K562 (cell line): Measurements from ENCODE around the gene C2. TPM values are rescaled to one million over a fixed set of nuclear protein-coding genes. Genes with fewer than 3 reads are reported as not detected.

ENCODE experiments used
- EZH2 ChIP-seq: IDR thresholded peaks from 2 replicates; pipeline ENCODE4 v1.6.1; 2012; ENCODE audit warnings: low read depth, mild to moderate bottlenecking, inconsistent platforms, low read length, borderline replicate concordance
- HDGF ChIP-seq: fragments of 450-650 bp; IDR thresholded peaks from 2 replicates; pipeline ENCODE4 v1.6.1; 2016
- HNRNPLL ChIP-seq: fragments of 200-400 bp; formaldehyde crosslinking; IDR thresholded peaks from 2 replicates; pipeline ENCODE4 v1.6.1; 2017; ENCODE audit warnings: low read length, low read depth, mild to moderate bottlenecking; ENCODE audit not compliant: poor library complexity, severe bottlenecking
- MCM7 ChIP-seq, 2 experiments: fragments of 450-650 bp; IDR thresholded peaks; 2 replicates each; pipeline ENCODE4 v1.6.1; 2016 to 2018
- NUFIP1 ChIP-seq: fragments of 450-650 bp; IDR thresholded peaks from 2 replicates; pipeline ENCODE4 v1.6.1; 2018; ENCODE audit not compliant: partially characterized antibody
- RREB1 ChIP-seq: fragments of 250-450 bp; sonication (Bioruptor Pico); IDR thresholded peaks from 2 replicates; pipeline ENCODE4 v1.4.0; 2020
- SAP30 ChIP-seq: fragments of 200-600 bp; sonication (generic); IDR thresholded peaks from 2 replicates; pipeline ENCODE4 v1.6.1; 2012; ENCODE audit warnings: borderline replicate concordance, low read depth, mild to moderate bottlenecking, moderate library complexity, low read length, control low read depth, inconsistent platforms; ENCODE audit not compliant: insufficient read depth, poor library complexity, severe bottlenecking
- U2AF1 ChIP-seq: fragments of 200-400 bp; formaldehyde crosslinking; optimal IDR thresholded peaks from 2 replicates; pipeline ENCODE3; 2017; ENCODE audit warnings: mild to moderate bottlenecking, low read depth, low read length, moderate library complexity
- ZC3H8 ChIP-seq: fragments of 450-650 bp; IDR thresholded peaks from 2 replicates; pipeline ENCODE4 v1.6.1; 2017
- ZNF311 ChIP-seq: fragments of 250-450 bp; sonication (Bioruptor Pico); IDR thresholded peaks from 2 replicates; pipeline ENCODE4 v1.4.0; 2020; ENCODE audit warnings: mild to moderate bottlenecking, moderate library complexity
- polyA plus RNA-seq, 8 experiments: library from polyadenylated mRNA; depleted of rRNA in 4 of 8; stranded (reverse) in 5 of 8; unstranded in 3 of 8; fragments of >200 nt; fragmentation: Nextera tagmentation in 2 of 8; fragmentation: Illumina TruSeq in 1 of 8; extraction: Ambion mirVana in 2 of 8; extraction: Trizol in 1 of 8; gene quantifications; 2 replicates each; pipeline versions ENCODE4 v1.2.1 to v1.2.3, GENCODE V29; 2011 to 2014; ENCODE audit warnings: inconsistent platforms in 1 of 8, missing spikeins in 1 of 8
- total RNA-seq, 7 experiments: library from RNA; depleted of rRNA in 6 of 7; stranded (reverse); fragments of >200 nt in 6 of 7; fragmentation: Illumina TruSeq in 2 of 7; extraction: Trizol in 2 of 7; gene quantifications; 2 replicates each; pipeline versions ENCODE4 v1.2.1 to v1.2.3, GENCODE V29; 2011 to 2021; ENCODE audit warnings: low replicate concordance in 1 of 7
- TF ChIP-seq, protein P1 (sequence below): fragments of 450-650 bp; IDR thresholded peaks from 2 replicates; pipeline ENCODE4 v1.6.1; 2017; ENCODE audit warnings: mild to moderate bottlenecking, moderate library complexity
- TF ChIP-seq, protein P2 (sequence below): fragments of 450-650 bp; formaldehyde crosslinking; IDR thresholded peaks from 2 replicates; pipeline ENCODE4 v1.4.0; 2020; ENCODE audit warnings: mild to moderate bottlenecking, mixed read lengths
- TF ChIP-seq, protein P3 (sequence below), 2 experiments: fragments of 200-800 bp in 1 of 2; sonication (Bioruptor generic) in 1 of 2; sonication (generic) in 1 of 2; formaldehyde crosslinking in 1 of 2; IDR thresholded peaks in 1 of 2; conservative IDR thresholded peaks in 1 of 2; 2 replicates each; pipeline versions ENCODE4 v1.5.0 to v1.6.1; 2016 to 2020; ENCODE audit warnings: missing compliant biosample characterization in 1 of 2, missing genetic modification characterization in 1 of 2, missing genetic modification reagents in 1 of 2
- TF ChIP-seq, protein P4 (sequence below): fragments of 450-650 bp; formaldehyde crosslinking; IDR thresholded peaks from 2 replicates; pipeline ENCODE4 v1.4.0; 2022; ENCODE audit warnings: missing genetic modification characterization

The C2 gene
- total and polyA plus RNA-seq, 9 of the 15 experiments (the other 6 are each of a cell fraction or from before 2014, with no cell fraction given): 0.05 to 1.1 (median 0.39) TPM; not detected in 1

DNA sequence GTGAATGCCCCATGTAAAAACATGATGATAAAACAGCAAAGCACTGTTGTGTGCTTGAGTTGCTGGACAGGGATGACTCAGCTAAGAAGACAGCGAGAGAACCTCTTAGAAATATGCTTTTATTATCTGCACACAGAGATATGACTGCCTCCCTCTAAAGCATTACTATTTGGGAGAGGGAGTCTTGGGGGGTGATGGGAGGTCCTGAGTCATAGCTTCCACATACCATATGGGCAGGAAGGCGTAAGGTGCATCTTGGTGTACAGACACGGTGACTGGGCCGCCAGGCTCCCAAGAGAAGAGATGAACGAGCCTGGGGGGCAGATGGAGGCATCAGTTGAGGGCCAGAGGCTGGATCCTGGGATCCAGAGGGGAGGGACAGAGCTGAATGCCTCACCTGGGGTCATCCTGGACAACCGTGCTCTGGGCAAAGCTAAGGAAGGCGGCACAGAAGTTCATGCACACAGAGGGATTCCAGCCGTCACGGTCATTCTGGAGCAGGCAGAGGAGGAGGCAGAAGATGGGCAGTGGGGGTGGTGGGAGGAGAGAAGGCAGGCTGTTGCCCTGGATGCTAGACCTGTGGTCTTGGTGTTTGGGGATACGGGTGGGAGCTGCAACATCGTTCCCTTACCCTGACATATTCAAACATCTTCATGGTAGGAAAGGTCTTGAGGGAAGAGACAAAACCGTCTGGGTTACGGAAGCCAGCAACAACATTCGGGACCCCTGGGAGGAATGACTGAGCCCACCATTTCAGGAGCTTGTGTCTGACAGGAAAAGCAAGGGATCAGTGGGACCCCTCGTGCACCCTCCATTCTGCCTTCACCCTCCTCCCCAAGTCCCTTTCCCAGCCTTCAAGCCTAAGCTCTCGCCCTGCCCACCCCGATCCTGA, 42.4 kb downstream of the C2 start (continued):
- 0 out of 2 replicates have a peak, but pooled peaks have one; percentile 10 for TF ChIP-seq RREB1
- TF ChIP-seq U2AF1: no peak
- peak; percentile 57 for TF ChIP-seq HDGF
- TF ChIP-seq, protein P1, sequence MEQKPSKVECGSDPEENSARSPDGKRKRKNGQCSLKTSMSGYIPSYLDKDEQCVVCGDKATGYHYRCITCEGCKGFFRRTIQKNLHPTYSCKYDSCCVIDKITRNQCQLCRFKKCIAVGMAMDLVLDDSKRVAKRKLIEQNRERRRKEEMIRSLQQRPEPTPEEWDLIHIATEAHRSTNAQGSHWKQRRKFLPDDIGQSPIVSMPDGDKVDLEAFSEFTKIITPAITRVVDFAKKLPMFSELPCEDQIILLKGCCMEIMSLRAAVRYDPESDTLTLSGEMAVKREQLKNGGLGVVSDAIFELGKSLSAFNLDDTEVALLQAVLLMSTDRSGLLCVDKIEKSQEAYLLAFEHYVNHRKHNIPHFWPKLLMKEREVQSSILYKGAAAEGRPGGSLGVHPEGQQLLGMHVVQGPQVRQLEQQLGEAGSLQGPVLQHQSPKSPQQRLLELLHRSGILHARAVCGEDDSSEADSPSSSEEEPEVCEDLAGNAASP: no peak
- no peak for TF ChIP-seq NUFIP1
- TF ChIP-seq, protein P2, sequence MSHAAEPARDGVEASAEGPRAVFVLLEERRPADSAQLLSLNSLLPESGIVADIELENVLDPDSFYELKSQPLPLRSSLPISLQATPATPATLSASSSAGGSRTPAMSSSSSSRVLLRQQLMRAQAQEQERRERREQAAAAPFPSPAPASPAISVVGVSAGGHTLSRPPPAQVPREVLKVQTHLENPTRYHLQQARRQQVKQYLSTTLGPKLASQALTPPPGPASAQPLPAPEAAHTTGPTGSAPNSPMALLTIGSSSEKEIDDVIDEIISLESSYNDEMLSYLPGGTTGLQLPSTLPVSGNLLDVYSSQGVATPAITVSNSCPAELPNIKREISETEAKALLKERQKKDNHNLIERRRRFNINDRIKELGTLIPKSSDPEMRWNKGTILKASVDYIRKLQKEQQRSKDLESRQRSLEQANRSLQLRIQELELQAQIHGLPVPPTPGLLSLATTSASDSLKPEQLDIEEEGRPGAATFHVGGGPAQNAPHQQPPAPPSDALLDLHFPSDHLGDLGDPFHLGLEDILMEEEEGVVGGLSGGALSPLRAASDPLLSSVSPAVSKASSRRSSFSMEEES (CRISPR knock-in tag): no peak
- no peak for TF ChIP-seq EZH2
- TF ChIP-seq, protein P3, sequence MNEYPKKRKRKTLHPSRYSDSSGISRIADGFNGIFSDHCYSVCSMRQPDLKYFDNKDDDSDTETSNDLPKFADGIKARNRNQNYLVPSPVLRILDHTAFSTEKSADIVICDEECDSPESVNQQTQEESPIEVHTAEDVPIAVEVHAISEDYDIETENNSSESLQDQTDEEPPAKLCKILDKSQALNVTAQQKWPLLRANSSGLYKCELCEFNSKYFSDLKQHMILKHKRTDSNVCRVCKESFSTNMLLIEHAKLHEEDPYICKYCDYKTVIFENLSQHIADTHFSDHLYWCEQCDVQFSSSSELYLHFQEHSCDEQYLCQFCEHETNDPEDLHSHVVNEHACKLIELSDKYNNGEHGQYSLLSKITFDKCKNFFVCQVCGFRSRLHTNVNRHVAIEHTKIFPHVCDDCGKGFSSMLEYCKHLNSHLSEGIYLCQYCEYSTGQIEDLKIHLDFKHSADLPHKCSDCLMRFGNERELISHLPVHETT (CRISPR knock-in tag; conservative IDR thresholded peaks at IDR 0.05 in 1 of 2, IDR thresholded peaks at IDR 0.05 in 1 of 2): 0 out of 4 replicates have a peak, but pooled peaks of 1 of the 2 experiments have one; percentile 40
- no peak for TF ChIP-seq ZC3H8
- no peak for TF ChIP-seq HNRNPLL
- TF ChIP-seq SAP30: peak; percentile 6
- TF ChIP-seq, protein P4, sequence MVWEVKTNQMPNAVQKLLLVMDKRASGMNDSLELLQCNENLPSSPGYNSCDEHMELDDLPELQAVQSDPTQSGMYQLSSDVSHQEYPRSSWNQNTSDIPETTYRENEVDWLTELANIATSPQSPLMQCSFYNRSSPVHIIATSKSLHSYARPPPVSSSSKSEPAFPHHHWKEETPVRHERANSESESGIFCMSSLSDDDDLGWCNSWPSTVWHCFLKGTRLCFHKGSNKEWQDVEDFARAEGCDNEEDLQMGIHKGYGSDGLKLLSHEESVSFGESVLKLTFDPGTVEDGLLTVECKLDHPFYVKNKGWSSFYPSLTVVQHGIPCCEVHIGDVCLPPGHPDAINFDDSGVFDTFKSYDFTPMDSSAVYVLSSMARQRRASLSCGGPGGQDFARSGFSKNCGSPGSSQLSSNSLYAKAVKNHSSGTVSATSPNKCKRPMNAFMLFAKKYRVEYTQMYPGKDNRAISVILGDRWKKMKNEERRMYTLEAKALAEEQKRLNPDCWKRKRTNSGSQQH: no peak
- no peak for TF ChIP-seq MCM7 (IDR thresholded peaks at IDR 0.05)
- no peak for TF ChIP-seq ZNF311 (CRISPR knock-in tag)
